ENCODE data around the gene LRRC40. TPM values are rescaled to one million over a fixed set of nuclear protein-coding genes. Genes with fewer than 3 reads are reported as not detected.

The LRRC40 gene
- total and polyA plus RNA-seq, 9 of the 15 experiments (the other 6 are each of a cell fraction or from before 2014, with no cell fraction given): 16.1 to 36.2 (median 30.9) TPM

DNA sequence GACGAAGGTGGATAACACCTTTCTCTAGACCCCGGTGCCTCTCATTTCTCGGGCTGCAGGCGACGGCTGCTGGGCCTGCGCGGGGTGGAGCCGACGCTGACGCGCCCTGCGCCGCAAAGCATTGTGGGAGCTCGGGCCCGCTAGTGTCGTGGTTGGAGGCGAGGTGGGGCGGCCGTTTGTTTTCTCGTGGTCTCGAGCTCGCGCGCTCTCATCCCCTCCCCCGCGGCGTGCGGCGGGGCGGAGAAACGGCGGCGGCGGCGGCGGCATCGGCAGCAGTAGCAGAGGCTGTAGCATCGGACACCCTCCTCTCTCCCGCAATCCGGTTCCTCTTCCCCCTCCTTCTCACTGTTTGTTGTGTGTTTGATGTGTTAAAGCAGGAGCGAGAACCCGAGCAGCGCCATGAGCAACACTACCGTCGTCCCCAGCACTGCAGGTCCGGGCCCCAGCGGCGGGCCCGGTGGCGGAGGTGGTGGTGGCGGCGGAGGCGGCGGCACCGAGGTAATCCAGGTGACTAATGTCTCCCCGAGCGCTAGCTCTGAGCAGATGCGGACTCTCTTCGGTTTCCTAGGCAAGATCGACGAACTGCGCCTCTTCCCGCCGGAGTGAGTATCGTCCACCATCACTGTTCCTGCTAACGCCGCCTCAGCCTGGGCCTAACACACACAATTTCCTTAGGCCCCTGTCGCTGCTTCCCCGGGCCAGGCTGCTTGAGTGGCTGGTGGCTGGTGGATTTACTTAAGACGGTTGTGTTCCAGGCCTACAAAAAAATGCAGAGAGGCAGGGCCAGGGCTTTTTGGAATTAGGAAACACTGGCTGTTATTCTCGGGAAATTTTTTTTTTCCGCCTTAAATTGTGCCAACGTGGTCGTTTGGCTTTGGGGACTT, 16.1 kb upstream of the LRRC40 start, which contains the start of gene SRSF11 (continued):
- TF ChIP-seq ARID1B (IDR thresholded peaks at IDR 0.05) (peak; percentile 20; the same call in 1 of the 2 replicates), MTA3 (IDR thresholded peaks at IDR 0.05; ENCODE audit: borderline replicate concordance) (peak; percentile 84), ILK (tag; IDR thresholded peaks at IDR 0.05; ENCODE audit: borderline replicate concordance, low read depth) (no peak), MEF2D (tag; conservative IDR thresholded peaks at IDR 0.05; ENCODE audit: low read depth) (no peak), ZNF3 (CRISPR knock-in tag; IDR thresholded peaks at IDR 0.05) (no peak), POLR2H (tag; IDR thresholded peaks at IDR 0.05; ENCODE audit: low read depth) (peak; percentile 81), ZNF324 (CRISPR knock-in tag; IDR thresholded peaks at IDR 0.05) (no peak), SIN3B (IDR thresholded peaks at IDR 0.05; ENCODE audit: low read depth) (0 out of 2 replicates have a peak, but pooled peaks have one; percentile 13), RNF2 (IDR thresholded peaks at IDR 0.05) (peak; percentile 71), CEBPG (CRISPR knock-in tag; IDR thresholded peaks at IDR 0.05) (no peak), CEBPG (tag; conservative IDR thresholded peaks at IDR 0.05 in 1 of 2, IDR thresholded peaks at IDR 0.05 in 1 of 2) (no peak), ZNF239 (CRISPR knock-in tag; IDR thresholded peaks at IDR 0.05) (no peak), ZBED1 (IDR thresholded peaks at IDR 0.05) (no peak), SFPQ (IDR thresholded peaks at IDR 0.05; ENCODE audit: low read depth, low read length) (no peak), ZFPM2 (CRISPR knock-in tag; IDR thresholded peaks at IDR 0.05) (no peak), NRF1 (conservative IDR thresholded peaks at IDR 0.05 in 1 of 2, IDR thresholded peaks at IDR 0.05 in 1 of 2) (peak; percentile 96 to 97), ZBTB11 (CRISPR knock-in tag; IDR thresholded peaks at IDR 0.05) (no peak), ZBTB1 (CRISPR knock-in tag; IDR thresholded peaks at IDR 0.05; ENCODE audit: borderline replicate concordance, low read depth) (peak; percentile 65; the same call in 1 of the 2 replicates), TCFL5 (CRISPR knock-in tag; conservative IDR thresholded peaks at IDR 0.05) (no peak), BDP1 (IDR thresholded peaks at IDR 0.05; ENCODE audit: insufficient read depth, insufficient read length) (no peak), MCM5 (IDR thresholded peaks at IDR 0.05; ENCODE audit: low read depth) (no peak), TBL1XR1 (IDR thresholded peaks at IDR 0.05; ENCODE audit: low read length in 2 of 2) (no peak), CHD4 (IDR thresholded peaks at IDR 0.05; ENCODE audit: insufficient read depth, insufficient replicate concordance, low read depth, low read length, poor library complexity, severe bottlenecking) (no peak), TSC22D4 (tag; IDR thresholded peaks at IDR 0.05) (no peak)
